HG03060 (cell line): ENCODE results near the gene TMEM44.
"Not testable (repeated sequence)": the region's sequence is repeated elsewhere in the genome, so short reads cannot be mapped to it uniquely, and the experiment has no call there.

Experiments used
- ATAC-seq: cut with Tn5 transposase; IDR thresholded peaks from one replicate; pipeline ENCODE4 v1.9.1; 2021; ENCODE audit warnings: low read depth, moderate number of reproducible peaks; ENCODE audit not compliant: unreplicated experiment

Gene TMEM44

DNA sequence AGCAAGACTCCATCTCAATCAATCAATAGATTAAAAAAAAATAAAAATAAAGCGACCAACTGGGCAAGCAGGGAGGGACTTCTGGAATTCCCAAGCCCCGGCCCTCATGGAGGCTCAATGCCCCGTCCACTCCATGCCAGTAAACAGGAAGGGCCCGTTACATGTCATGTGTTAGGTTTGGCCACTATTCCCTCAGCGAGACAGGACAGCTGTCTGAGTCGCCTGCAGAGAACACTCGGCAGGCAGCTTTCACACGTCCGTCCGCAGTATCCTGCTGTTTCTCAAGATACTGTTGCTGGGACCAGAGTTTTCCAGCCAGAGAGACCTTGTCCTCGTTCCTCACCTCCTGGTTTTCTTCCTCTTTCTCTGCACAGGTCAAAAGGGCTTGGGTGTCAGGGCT lies 18.0 kb downstream of the TMEM44 start:
- no peak for ATAC-seq

DNA sequence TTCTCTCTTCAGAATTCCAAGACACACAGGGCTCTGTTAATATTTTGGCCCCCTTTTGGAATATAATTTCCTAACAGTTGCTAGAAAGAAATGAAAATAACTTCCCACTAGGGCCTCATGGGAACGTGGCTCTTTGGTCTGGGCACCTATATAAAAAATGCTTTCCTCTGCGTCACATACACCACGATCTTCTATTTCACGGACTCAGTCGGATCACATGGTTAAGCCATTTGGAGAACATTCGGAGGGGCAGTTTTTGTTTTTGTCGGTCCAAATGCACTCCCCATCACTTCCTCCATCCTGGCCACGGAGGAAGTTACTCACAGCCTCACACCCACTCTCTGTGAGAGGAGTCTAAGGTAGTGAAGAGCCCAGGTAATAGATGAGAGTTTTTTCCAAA lies 21.0 kb downstream of the TMEM44 start:
- ATAC-seq: no peak

DNA sequence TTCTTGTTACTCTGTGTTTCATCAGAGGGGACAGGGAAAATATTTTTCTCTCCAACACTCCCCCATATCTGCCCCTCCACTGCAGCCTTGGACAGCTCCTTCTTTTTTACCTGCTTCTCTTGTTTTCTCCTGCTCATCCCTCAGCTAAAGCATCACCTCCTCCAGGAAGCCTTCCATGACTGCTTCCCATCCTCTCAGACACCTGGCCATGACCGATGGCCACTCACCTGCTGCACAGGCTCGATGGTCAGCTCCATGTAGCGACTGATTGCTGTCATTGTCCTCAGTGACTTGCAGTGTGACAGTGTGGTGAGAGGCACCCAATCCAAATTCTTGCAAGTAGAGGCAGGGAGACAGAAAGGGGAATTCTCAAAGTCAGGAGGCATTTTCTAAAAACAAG lies 22.5 kb downstream of the TMEM44 start:
- ATAC-seq: no peak

DNA sequence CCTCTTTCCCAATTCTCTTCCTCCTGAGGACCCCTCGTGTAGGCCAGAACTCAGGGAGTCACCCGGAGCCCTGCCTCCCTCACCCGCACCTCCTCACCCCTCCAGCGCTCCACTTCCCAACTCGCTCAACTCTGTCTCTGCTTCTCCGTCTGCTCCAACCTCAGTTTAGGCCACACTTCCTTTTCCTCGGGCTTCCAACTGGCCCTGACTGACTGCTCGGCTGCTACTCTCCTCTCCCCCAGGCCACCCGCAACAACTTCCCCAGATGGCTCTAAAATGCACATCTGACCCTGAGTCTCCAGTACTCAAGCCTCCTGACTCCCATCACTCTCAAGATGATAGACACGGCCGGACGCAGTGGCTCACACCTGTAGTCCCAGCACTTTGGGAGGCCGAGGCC lies 23.6 kb downstream of the TMEM44 start:
- ATAC-seq: no peak

DNA sequence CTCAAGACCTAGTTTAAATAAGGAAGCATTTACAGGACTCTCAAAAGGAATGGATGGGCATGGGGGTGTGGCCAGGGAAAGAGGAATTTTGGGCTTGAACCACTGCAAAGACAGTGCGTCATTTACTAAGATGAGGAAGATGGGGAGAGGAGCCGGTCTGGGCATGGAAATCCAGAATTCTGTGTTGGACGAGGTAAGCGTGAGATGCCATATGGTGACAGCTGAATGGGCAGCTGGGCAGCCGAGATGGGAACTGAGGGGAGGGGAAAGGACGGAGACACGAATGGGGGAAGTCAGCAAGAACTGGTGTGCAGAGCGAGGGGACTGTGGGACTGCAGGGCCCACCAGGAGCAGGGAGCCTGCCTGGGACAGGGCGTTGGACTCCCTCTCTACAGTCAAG lies 24.2 kb downstream of the TMEM44 start:
- ATAC-seq: no peak

DNA sequence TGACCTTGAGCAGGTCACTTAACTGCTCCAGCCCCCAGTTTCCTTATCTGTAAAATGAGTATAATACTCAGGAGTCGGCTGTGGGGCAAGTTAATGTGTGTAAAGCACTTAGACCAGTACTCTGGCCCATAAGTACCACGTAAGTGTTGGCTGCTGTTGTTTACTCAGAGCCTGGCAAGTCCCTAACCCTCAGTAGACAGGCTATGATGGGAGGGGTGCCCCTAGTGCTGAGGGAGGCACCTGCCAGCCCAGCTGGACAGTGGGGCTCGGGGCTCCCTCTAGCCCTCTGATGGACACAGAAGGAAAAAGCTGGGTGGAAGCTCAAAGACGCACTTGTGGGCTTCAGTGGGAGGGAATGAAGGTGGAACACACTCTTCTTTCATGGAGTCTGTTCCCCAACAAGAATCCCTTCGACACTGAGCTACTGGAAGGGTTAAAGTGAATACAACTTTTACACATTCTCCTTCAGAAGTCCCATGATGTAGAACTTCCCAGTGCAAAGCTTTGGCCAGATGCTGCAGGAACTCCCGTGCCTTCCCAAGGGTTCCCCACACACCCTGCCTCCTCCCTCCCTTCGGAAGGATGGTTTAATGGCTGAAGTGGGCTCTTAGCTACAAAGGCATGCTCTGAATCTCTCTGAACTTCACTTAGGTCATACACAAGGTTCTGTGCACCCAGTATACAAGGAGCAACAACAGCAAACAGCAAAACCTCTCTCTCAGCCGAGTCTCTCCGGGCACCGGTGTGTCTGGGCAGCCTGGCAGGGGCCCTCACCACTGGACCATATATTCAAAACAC lies 25.4 kb downstream of the TMEM44 start:
- ATAC-seq: no peak

DNA sequence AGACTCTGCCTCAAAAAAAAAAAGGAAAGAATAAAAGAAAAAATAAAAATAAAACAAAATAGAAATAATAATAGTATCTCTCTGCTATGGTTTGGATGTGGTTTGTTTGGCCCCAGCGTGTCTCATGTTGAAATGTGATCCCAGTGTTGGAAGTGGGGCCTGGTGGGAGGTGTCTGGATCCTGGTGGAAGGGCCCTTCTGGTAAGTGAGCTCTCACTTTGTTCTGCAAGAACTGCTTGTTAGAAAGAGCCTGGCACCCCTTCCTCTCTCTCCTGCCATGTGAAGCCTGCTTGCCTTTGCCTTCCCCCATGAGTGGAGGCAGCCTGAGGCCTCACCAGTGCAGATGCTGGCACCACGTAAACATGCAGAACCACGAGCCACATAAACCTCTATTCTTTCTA lies 26.3 kb downstream of the TMEM44 start:
- ATAC-seq: no peak

DNA sequence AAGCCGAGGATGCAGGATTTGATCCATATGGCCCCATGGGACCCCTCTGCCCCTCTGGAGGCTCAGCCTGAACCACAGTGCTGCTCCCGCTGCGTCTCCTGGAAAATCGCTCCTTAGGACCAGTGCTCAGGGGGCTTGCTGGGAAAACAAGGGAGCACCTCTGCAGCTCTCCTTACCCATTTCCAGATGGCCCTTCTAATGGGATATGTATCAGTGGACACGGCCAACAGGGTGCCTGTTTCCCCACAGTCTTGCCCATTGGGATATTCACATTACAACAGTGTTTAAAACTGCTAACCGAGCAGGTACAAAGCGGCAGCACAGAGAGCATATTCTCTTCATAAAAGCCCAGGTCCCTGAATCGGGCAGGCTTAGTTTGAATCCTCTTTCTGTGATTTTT lies 27.1 kb downstream of the TMEM44 start:
- ATAC-seq: no peak

DNA sequence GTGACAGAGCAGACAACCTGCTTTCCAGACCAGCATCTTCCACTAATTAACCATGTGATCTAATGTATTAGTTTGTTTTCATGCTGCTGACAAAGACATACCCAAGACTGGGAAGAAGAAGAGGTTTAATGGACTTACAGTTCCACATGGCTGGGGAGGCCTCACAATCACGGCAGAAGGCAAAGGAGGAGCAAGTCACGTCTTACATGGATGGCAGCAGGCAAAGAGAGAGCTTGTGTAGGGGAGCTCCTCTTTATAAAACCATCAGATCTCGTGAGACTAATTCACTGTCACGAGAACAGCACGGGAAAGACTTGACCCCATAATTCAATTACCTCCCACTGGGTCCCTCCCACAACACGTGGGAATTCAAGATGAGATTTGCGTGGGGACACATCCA lies 27.9 kb downstream of the TMEM44 start:
- not testable (repeated sequence) for ATAC-seq

DNA sequence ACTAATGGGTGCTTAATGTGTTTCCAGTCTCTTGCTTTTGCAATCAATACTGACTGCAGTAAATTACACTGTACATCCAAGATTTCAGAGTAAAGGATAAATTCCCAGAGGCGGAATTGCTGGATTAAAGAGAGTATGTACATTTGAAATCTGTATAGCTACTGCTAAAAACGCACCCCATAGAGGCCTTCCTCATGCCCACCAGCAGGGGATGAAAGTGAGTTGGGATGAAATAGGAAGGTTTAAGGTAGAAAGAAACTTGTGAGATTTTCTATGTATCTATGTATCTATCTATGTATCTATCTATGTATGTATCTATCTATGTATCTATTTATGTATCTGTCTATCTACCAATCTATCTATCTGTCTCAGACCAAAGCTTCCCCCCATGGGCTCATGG lies 28.4 kb downstream of the TMEM44 start:
- no peak for ATAC-seq

DNA sequence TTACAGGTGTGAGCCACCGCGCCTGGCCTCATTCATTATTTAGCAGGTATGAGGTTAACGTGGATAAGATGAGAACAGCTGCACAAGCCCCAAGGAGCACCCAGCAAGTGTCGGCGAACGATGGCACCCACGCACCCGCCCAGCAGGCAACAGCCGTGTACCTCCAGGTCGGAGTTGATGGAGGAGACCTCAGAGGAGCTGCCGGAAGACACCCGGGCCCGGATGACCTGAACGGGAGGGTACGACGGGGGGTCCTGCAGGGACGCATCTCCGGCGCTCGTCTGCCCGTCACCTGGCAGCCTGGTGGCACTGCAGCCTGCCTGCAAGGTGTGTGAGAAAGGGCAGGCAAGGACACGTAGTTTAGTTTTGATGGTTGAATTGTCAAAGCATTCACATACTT lies 29.1 kb downstream of the TMEM44 start:
- no peak for ATAC-seq

DNA sequence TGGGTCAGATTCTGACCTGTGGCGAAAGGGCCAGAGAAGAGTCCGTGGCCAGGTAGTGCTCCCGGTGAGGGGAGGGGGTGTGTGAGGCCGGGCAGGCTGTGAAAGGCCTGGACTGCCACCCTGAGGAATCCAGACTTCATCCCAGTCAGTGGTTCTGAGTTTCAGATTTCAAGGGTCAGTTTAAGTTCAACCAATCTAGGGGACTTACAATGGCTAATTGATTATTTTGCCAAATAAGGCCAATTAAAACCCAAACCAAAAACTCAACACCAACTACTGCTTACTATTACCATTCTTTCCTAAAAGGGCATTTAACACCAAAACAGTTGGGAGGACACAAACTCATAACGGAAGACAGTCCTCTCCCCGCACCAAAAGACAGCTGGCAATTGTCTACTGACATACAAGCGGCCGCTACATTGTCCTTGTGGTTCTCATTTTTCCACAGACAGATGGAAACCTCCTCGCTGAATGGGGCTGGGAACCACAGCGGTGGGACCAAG lies 30.5 kb downstream of the TMEM44 start:
- no peak for ATAC-seq

DNA sequence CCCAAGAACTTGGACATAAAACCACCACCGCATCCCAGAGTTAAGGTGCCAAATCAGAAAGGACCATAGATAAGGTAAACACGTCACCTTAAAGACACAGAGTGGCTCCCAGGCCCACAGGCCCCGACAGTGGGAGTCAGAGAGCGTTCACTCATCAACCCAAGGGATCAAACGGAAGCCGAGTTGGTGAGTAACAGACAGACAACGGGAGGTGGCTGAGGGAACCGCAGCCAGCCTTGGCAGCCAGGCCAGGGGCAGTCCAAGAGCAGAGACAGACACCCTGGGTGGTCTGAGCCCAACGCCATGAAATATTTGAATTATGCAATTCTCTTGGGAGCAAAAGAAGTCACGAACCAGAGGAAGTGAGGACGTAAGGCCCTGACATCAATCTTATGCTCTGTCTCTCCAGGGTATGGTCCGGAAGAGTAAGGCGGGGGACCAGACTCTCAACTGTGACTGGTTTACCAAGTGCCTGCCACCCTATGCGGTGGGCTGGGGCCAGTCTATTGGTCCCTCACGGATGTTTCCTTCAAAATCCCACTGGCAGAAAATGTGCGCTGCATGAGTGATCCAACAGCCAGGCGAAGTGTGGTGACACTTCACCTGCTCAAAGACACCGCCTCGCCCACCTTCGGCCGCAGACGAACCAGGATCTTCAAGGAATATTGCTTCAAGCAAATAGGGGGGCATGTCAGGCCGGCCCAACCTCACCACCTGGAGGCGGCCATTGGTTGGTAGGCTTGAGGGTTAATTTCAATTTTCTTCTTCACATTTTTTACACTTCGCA lies 34.3 kb downstream of the TMEM44 start:
- ATAC-seq: no peak

DNA sequence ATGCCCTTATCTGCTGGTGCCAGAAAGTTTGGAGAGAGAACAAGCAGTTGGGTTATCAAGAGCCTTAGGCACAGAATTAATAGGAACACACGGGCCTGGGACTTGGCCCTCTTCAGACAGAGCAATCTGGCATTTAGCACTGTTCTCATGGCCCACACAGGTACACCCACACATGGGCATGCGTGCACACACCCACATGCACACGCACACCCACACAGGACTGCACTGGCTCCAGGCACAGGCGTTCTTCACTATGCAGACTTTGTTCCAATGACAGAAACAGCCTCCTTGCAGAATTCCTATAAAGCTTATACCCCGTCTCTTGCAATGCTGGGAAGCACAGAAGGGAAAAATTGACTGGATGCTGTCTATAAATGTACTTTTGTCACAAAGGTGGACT lies 36.3 kb downstream of the TMEM44 start:
- no peak for ATAC-seq

DNA sequence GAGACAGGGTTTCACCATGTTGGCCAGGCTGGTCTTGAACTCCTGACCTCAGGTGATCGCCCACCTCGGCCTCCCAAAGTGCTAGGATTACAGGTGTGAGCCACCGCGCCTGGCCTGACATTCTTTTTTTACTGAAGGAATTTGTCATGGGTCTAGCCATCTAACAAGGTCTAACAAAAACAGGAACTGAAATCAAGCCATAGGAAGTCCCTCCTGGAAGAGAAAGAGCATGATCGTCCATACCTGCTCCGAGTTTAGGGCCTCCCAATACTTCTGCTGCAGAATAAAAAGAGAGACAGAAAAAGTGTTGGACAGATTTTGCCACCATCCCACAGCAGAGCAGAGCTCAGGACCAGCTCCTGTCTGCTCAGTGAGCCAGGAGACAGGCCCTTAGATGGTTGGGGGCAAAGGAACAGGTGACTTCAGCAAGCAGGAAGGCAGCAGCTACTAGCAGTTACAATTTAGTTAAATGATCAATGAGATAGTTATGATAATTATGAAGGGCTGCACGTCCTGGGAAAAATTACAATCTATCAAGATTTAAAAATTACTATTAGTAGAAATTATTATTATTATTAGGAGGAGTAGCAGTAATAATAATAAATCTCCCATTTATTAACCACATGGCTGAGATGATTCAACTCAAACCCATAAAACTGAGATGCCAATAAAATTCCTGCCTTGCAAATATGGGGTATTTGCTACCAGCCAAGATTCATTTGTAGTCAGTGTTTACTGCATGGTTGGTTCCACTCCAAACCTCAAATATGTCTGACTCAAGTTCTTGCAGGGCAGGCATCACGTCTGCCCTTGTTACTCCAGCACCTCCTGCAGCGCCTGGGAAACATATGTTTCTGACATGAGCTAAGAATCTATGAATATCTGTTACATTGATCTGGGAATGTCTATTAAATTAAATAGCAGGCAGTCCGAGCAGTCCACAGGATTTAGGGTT lies 40.1 kb downstream of the TMEM44 start:
- ATAC-seq: no peak

DNA sequence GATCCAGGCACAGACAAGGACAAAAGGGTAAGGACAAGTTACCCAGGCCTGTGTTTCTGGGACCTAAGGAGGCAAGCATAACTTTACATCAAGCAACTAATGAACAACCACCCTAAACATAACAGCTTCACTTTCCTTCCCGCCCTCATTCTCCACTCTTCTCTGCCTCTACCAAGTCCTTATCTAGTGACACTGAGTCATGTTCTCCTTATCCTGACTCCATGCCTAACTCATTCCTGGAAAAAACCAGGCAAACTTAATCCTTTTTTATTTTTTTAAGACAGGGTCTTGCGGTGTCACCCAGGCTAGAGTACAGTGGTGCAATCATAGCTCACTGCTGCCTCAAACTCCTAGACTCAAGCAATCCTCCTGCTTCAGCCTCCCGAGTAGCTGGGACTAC lies 44.5 kb downstream of the TMEM44 start:
- ATAC-seq: no peak

DNA sequence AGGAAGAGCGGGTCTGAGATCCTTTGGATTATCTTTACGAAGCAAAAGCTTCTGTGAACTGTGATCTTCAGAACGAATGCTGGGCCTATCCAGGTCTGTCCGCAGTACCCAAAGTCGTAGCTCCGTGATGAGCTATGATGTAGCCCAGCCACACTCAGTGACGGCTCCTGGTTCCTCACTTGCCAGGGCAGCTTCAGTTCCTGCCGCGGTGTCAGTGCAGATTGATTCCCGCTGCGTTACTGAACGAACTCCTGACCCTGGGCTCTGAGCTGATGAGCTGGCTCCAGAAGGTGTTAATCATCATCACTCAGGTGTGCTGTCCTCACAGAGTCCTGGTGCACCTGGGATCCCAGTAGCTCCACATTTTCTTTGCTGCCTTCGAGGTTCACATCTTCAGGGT lies 45.0 kb downstream of the TMEM44 start:
- ATAC-seq: no peak

DNA sequence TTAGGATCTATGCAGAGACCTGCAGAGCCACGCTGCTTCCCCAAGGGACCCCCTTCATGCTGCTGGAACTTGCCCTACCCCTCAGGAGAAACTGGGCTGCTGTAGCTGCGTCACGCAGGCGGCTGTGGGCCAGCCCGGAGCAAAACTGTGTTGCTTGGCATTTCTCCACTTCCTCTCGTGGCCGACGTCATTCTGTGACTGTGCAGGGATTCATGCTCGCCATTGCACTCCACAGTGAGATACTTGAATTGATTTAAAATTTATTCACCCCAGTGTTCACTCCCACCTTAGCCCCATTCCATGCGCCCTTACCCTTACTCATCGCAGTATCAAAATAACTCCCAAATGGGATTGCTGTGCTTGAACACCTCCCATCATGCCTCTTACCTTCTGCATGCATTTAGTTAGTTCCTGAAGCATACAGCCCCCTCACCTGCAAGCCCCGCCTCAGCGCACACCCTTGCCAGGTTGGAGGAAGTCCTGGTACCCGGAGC lies 45.7 kb downstream of the TMEM44 start:
- no peak for ATAC-seq

DNA sequence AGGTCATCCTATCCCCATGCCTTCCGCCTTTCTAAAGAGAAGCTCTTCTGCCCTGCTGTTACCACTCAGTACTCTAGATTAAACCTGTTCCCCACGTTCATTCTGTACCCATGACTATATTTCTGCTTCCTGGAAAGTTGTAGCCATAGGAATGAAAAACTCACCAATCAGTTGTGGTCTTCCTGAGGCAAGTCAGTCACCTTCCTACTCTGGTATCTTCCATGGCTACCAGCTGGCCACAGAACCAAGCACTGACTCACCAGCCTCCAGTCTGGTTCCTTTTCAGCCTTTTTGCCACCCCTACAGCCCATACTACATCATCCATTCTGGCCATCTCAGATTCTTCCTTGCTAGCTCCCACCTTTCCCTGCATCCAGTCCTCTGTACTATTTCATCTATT lies 46.4 kb downstream of the TMEM44 start:
- ATAC-seq: no peak

DNA sequence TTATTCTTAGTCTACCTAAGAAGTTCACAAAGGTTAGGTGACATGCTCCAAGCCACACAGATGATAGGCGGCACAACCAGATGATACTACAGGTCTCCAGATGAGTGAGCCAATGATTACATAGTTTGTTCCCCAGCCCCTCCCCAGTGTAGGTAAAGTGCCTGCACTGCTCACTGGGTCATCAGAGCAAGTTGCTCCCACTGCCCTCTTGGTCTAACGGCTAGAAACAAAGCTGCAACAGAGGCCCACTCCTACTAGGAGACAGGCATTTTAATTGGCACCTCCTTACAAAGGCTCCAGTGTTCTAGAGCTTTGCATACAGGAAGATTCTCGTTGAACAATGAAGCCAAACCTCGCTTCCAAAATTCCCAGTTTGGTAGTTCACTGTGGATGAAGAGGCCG lies 47.3 kb downstream of the TMEM44 start:
- ATAC-seq: no peak

DNA sequence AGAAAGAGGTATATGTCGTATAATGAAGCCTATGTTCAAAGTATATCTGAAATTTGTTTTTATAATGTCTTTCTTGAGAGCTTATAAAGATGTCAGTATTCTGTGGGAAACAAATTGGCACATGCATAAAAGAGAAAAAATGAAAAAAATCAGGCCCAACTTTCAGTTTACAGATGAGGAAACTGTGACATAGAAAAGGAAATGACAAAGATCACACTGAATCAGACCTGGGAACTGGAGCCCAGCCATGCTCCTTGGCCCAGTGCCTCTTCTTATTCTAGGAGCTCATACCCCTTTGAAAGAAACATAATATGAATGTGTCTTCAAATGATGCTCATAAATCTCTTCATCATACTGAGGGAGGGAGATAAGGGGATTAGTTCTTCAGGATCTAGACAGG lies 48.4 kb downstream of the TMEM44 start:
- no peak for ATAC-seq
